GM12872 (cell line): Measurements from ENCODE around the gene CRYBG2.

ENCODE experiments used
- TF ChIP-seq, protein P1 (sequence below): IDR thresholded peaks from 3 replicates; pipeline ENCODE4 v1.5.1; 2011; ENCODE audit warnings: low read depth, mild to moderate bottlenecking, low read length, moderate library complexity; ENCODE audit not compliant: insufficient read depth

Gene CRYBG2

GRCh38 chr1:26277261-26277661 is 76.7 kb downstream of the CRYBG2 start:
- TF ChIP-seq, protein P1, sequence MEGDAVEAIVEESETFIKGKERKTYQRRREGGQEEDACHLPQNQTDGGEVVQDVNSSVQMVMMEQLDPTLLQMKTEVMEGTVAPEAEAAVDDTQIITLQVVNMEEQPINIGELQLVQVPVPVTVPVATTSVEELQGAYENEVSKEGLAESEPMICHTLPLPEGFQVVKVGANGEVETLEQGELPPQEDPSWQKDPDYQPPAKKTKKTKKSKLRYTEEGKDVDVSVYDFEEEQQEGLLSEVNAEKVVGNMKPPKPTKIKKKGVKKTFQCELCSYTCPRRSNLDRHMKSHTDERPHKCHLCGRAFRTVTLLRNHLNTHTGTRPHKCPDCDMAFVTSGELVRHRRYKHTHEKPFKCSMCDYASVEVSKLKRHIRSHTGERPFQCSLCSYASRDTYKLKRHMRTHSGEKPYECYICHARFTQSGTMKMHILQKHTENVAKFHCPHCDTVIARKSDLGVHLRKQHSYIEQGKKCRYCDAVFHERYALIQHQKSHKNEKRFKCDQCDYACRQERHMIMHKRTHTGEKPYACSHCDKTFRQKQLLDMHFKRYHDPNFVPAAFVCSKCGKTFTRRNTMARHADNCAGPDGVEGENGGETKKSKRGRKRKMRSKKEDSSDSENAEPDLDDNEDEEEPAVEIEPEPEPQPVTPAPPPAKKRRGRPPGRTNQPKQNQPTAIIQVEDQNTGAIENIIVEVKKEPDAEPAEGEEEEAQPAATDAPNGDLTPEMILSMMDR = no peak

GRCh38 chr1:26276432-26276838 is 77.5 kb downstream of the CRYBG2 start:
- TF ChIP-seq, protein P1 = no peak

DNA sequence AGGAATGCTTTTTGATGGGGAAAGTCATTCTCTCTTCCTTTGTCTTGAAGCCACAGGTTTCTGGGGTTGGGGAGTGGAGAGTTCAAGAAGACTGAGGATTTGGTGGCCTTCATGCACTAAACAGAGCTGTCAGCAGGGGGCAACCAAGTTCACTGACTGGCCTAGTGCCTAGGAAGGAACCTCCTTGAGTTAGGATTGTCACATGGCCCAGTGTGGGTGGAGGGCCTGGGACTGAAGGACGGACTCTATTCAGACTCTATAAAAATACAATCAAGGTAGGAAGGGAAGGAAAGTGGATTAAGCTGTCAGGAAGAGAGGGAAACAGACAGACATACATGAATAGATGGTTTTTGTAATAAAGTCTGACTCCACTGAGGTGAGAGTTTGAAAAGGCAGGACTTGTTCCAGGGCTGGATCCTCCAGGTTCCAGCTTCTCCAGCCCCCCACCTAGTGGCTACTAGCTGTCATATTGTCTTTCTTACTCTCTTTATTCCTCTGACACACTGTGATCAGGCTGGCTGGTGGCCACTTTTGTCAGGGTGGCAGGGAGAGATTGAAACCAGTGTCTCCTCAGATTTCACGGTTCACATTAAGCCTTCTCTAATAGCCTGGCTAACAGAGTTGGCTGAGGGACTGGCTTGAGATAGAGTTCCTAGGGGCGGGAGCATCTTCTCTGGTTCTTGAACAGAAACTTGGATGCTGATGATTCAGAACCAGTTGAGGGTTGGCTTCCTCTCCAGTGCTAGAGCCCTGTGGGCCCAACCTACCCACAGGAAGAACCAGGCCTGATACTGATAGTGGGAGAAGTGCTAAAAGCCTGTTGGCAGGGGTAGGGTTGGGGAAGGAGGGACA is 78.1 kb downstream of the CRYBG2 start:
- TF ChIP-seq, protein P1 = peak; percentile 88

DNA sequence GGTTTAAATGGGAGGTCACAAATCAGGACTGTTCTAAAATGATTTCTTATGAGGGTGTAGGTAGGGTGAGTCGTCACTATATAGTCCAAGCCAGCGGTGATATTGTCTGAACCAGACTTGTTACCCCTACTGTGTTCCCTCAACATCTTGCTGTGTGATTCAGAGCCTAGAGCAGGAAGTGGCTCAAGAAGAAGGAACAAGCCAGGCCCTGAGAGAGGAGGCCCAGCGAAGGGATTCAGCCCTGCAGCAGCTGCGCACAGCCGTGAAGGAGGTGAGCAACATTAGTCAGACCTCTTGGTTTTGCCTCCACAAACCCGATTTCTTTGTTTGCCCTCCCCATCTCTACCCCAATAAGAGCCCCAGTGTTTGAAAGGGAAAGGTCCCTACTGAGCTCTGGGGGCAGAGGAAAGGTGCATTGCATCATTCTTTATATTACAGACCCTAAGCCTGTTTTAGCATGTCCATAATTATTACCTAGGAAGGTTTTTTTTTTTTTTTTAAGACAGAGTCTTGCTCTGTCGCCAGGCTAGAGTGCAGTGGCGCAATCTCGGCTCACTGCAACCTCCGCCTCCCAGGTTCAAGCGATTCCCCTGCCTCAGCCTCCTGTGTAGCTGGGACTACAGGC is 79.0 kb downstream of the CRYBG2 start:
- TF ChIP-seq, protein P1 = no peak
